NCI-H2107 (cell line): Measurements from ENCODE around the gene GFI1B.
"Not testable (repeated sequence)": the region's sequence is repeated elsewhere in the genome, so short reads cannot be mapped to it uniquely, and the experiment has no call there.

Source experiments
- DNase-seq: peaks from one replicate; lab custom pipeline; 2025; lab: John Stamatoyannopoulos, UW

The GFI1B gene

DNA sequence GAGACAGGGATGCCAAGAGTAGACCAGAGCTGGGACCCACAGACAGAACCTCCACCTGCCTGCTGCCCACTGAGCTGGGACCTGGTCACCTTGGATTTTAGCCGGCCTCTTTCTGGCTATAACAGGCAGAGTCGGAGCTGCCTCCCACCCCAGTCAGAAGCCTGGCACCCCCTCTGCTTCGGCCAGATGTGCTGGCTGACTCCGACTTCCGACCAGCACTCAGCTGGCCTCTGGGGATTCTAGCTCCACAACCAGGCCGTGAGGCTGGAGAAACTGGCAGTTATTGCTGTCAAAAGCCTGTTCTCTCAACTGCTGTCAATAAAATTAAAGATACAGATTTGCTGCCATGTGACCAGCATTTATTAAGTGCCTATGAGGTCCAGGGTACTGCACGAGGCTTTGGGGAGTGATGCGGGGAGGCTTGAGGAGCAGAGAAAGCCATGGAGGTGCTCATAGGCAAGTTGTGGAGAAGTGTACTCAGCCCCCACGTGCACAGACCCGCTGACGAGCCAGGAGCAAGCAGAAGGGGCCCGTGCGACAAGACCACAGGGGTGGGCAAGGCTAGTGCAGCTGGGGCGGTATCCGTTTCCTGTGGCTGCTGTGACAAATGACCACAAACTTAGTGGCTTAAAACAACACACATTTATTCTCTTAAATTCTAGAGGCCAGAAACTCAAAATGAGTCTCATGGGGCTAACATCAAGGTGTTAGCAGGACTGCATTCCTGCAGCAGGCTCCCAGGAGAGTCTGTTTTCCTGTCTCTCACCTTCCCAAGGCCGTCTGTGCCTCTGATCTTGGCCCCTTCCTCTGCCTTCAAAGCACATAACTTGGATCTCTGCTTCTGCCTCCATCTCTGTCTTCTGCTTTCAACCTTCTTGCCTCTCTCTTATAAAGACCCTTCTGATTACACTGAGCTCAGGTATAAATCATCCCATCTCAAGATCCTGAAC lies 13.1 kb downstream of the GFI1B start:
- no peak for DNase-seq

DNA sequence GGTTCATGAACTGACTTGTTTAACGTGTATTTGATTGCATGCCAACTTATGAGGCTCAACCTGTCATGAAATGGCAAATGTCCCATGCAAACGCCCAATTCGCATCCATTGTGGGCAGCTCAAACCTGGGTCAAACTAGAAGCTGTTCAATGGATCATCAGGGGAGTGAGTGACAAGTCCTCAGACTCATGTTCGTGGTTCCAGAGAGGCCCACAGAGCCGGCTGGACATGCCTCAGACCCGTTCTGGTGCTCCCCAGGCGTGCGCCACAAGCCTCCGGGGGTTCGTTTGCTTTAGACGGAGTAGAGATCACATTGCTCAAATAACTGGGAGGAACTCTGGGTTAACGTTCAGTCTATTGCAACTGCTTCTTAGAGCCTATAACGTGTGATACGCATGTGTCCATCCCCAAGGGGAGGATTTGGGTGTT lies 15.0 kb downstream of the GFI1B start:
- DNase-seq, result no peak

DNA sequence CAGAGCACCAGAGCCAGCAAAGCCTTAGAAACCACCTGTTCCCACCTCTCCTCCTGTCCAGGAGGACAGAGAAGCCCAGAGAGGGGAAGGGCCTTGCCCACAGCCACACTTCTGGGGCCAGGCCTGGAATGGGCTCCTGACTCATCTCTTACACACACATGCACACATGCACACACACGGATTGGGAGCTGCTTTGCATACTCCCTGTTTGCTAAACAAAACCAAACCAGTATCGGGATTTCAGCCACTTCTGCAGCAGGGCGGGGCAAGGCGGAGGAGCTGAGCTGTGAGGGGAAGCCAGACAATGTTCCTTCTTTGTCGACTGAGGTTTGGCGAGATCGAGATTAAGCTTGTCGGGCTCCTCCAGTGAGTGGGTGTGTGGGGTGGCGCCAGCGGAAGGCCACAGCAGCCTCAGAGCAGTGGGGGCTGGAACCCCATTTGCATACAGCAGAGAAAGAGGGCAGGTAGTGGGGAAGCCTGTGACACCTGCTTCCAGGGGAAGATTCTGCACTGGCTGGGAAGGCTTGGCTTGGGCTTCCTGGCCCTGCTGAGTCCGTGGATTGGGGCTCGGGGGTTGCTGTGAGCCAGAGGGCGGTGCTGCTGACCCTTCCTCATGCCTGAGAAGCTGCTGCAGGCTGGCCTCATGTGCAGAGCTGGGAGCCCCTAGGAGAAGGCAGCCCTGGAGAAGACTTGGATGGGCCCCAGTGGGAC lies 16.1 kb downstream of the GFI1B start:
- DNase-seq, result no peak

GRCh38 chr9:132995121-132995420 lies 16.6 kb downstream of the GFI1B start:
- DNase-seq, result no peak

DNA sequence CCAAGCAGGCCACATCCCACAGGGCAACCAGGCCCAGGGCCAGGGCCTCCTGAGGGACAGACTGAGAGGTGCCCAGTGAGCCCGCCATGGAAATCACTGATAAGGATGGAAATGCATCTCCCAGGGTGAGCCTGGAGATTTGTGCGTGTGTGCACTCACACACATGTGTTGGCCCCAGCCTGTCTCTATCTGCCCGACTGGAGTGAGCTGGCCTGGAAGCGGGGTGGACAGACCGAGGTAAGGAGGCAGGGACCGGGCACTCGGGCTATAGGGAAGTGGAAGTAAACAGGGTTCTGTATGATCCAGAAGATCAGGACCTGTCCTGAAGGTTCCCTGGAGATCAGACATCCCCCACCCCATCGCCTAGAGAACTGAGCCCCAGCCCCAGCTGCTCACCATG lies 17.4 kb downstream of the GFI1B start:
- no peak for DNase-seq

- DNase-seq, result no peak
These were observed 18.0 kb downstream of the GFI1B start for GRCh38 chr9:132996526-132996925.

GRCh38 chr9:132997591-132997990 lies 19.1 kb downstream of the GFI1B start:
- no peak for DNase-seq

DNA sequence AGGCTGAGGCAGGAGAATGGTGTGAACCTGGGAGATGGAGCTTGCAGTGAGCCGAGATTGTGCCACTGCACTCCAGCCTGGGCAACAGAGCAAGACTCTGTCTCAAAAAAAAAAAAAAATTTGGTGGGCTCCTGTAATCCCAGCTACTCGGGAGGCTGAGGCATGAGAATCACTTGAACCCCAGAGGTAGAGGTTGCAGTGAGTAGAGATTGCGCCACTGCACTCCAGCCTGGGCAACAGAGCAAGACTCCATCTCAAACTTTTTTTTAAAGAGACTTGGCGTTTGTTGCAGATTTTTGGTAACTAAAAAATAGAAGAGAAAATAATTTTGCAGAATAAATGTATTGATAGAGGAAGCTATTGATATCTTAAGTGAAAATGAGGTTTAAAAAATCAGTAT lies 19.7 kb downstream of the GFI1B start:
- DNase-seq, result not testable (repeated sequence)

GRCh38 chr9:132998831-132999635 lies 20.5 kb downstream of the GFI1B start:
- DNase-seq, result no peak

DNA sequence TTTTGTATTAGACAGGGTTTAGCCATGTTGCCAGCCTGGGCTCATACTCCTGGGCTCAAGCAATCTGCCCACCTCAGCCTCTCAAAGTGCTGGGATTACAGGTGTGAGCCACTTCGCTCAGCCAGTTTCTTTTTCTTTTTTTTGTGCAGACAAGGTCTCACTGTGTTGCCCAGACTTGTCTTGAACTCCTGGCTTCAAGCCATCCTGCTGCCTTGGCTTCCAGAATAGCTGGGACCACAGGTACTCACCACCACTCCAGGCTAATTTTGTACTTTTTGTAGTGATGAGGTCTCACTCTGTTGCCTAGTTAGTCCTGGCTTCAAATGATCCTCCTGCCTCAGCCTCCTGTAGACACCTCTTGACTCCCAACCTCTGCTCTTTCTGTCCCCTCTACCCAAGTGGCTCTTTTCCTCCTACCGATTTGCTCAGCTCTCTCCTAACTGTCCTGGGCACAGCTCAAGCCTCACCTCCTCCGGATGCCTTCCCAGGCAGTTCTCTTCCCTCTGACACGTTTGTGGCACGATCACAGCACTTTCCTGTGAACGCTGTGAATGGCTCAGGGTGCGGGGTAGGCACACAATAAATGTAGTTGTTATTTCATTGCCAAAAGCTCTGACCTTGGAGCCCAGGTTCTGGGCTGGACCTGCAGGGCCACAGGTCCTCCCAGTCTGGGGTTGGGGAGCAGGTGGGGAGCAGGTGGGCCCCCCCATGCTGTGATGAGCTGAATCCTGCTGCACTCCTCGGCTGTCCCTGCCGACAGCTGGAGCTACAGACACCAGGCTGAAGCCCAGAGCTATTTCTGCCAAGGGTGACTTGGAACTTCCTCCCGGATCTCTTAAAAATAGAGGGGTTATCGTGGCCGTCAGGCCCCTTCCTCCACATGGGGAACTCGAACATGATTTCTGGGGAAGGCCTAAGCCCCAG lies 23.9 kb downstream of the GFI1B start:
- no peak for DNase-seq

DNA sequence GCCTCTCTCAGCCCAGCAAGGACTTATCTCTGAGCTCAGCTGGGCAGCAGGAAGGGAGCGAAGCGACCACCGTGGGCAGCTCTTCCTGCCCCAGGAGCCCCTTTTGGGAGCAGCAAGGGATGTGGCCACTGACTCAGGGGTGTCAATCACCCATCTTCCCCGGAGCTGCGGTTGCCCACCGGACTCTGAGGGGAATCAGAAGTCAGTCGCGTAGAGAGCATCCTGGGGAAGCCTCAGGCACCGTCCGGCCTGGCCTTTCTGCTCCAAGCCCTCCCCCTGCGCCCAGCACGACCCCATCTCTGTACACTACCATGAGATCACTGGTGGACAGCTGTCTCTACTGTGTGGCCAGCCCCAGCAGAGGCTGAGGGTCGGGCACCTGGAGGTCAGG lies 24.6 kb downstream of the GFI1B start:
- no peak for DNase-seq

DNA sequence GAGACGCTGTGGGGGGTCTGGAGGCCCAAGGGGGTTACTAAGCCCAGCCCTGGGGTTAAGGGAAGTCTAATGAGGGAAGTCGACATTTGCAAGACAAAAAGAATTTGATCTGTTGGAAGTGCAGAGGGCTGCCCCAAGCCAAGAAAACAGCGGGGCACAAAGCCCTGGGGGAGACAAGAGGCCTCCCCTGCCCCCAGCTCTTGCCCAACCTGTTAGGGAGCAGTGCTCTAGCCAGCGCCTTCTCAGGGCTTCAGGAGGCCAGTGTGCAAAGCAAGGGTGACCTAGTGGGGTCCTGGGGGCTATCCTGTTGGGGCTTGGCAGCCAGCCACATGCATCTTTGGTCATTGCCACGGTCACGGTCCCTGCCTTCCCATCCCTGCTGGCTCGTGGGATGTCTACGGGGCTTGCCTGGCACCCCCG lies 25.2 kb downstream of the GFI1B start:
- no peak for DNase-seq

DNA sequence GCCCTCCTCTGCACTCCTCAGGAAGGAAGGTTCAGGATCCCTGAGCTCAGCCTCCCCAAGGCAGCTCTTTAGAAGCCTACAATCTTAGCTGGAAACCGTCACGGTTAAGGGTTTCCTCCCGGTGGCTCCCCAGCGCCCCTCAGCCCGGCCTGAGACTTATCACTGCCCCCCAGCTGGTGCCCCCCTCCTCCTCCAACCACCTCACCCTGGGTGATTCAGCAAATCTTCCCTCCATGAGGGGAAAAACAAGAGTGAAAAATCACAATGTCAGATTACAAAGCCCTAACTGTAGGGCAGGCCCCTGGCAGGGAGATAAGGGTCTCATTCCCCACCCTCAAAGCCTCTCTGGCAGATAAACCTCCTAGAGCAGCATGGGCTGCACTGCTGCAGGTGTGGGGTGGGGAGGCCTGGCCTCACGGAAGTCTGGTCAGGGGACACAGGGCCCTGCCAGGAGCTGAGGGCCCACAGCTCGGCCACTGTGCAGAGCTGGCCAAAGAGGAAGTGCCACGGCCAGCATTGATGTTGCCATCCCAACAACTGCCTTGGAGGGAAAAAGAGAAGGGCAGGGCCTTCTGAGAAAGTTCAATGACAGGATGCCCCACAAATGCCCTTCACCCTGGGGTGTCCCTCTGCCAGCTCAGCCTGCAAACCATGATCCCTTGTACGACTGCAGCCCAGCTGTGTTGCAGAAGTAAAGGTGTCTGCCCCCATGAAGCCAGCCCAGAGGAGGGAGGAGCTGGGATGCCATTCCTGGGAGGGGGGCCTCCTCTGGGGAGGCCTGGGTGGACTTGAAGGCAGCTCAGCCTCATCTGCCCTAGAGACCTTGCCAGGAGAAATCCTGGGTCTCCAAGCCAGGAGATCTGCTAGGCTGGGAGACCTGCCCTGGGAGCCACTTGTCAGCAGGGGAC lies 25.9 kb downstream of the GFI1B start:
- DNase-seq, result no peak

- no peak for DNase-seq
These were observed 26.7 kb downstream of the GFI1B start for GRCh38 chr9:133004999-133005760.

- no peak for DNase-seq
These were observed 27.5 kb downstream of the GFI1B start for GRCh38 chr9:133005957-133006356.

GRCh38 chr9:133006731-133007352 lies 28.3 kb downstream of the GFI1B start:
- DNase-seq, result no peak

- DNase-seq, result no peak
These were observed 29.9 kb downstream of the GFI1B start for GRCh38 chr9:133008406-133008805.

DNA sequence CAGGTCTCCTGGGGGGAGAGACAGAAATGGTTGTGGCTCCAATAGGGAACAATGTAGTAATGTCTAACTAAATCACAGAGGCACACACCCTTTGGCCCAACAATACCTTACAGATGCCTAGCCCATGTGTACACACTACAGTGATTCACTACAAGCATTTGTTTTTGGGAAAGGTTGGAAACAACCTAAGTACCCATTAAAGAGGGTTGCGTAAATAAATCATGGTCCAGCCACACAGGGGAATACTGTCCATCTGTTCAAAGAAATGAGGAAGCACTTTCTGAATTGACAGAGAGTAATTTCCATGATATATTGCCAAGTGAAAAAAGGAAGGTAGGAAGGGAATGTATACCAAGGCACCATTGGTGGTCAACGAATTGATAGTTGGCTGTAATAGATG lies 30.3 kb downstream of the GFI1B start:
- DNase-seq, result no peak

GRCh38 chr9:133009906-133010582 lies 31.6 kb downstream of the GFI1B start:
- no peak for DNase-seq
